Mammary epithelial cell (primary cell): Measurements from ENCODE around the gene RTN4RL1.

Experiments
- EZH2 ChIP-seq: IDR thresholded peaks from 2 replicates; pipeline ENCODE4 v1.6.1; 2012; ENCODE audit warnings: low read length, inconsistent platforms, borderline replicate concordance
- TF ChIP-seq, protein P1 (sequence below), 2 donors: IDR thresholded peaks in 1 of 2; conservative IDR thresholded peaks in 1 of 2; 2 replicates each; pipeline ENCODE4 v1.5.1; 2011 to 2012; ENCODE audit warnings: inconsistent platforms in 2 of 2, low read length in 2 of 2, mild to moderate bottlenecking in 2 of 2, control low read depth in 1 of 2, low read depth in 1 of 2; ENCODE audit not compliant: insufficient read depth in 1 of 2; ENCODE audit errors: extremely low read depth in 1 of 2

DNA sequence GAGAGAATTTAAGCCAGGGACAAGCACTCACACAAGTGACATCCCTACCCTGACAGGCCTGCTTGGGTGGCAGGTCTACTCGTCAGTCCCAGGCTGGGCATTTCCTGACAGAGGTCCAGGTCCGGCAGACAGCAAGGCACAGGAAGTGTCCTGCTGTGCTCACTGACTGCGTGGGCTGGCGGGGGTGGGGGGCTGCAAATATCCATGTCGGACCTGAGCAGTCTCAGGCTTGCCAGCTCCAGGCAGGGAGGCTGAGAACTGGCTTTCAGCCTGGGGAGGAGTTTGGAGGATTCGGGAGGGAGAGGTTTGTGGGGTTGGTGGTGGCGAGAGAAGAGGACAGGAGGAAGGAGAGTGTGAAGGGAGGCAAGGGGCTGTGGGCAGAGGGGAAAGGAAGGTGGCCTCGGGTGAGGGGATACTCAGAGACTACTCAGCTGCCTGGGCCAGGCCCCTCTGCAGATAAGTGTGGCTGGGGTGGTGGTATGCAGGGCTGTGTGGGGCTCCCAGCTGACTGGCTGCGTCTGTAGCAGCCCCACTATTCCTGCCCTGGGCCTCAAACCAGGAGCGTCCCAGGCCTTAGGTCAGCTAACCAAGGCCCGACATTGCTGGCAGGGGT lies 37.5 kb upstream of the RTN4RL1 start:
- TF ChIP-seq, protein P1, sequence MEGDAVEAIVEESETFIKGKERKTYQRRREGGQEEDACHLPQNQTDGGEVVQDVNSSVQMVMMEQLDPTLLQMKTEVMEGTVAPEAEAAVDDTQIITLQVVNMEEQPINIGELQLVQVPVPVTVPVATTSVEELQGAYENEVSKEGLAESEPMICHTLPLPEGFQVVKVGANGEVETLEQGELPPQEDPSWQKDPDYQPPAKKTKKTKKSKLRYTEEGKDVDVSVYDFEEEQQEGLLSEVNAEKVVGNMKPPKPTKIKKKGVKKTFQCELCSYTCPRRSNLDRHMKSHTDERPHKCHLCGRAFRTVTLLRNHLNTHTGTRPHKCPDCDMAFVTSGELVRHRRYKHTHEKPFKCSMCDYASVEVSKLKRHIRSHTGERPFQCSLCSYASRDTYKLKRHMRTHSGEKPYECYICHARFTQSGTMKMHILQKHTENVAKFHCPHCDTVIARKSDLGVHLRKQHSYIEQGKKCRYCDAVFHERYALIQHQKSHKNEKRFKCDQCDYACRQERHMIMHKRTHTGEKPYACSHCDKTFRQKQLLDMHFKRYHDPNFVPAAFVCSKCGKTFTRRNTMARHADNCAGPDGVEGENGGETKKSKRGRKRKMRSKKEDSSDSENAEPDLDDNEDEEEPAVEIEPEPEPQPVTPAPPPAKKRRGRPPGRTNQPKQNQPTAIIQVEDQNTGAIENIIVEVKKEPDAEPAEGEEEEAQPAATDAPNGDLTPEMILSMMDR (conservative IDR thresholded peaks at IDR 0.05 in 1 of 2, IDR thresholded peaks at IDR 0.05 in 1 of 2; ENCODE audit: extremely low read depth in 1 of 2, insufficient read depth in 1 of 2, low read depth in 1 of 2, low read length in 2 of 2) = no peak
- TF ChIP-seq EZH2 = no peak
